ENCODE measurements around the gene POU2F1. TPM values are rescaled to one million over a fixed set of nuclear protein-coding genes. Genes with fewer than 3 reads are reported as not detected.

The POU2F1 gene
- polyA plus RNA-seq, 1 donor from 2014 or later, result 10.9 TPM

DNA sequence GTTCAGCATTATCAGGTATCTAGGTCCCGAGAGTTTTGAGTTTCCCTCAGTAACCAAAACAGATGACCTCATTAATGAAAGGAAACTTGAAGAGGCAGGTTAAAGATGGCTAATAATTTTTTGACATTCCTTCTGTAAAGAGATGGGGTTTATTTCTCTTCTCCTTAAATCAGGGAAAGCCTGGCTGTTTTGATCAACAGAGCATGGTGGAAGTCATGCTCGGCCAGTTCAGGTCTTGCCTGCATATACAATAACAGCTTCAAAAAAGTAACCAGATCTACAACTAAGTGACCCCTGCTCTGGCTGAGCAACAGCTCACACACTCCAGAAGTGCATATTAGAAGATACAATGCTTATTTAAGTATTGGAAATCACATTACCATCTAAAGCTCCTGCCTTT, 36.6 kb upstream of the POU2F1 start:
- Histone ChIP-seq H2AFZ (ENCODE audit: low read depth, low read length) (no peak overlapping the region), H4K20me1 (ENCODE audit: insufficient read depth) (no peaks in the 10 kb centered on the region), H3F3A (ENCODE audit: insufficient read depth, low read length, poor library complexity, severe bottlenecking) (no peaks in the 10 kb centered on the region), H3K4me3 (ENCODE audit: low read length) (no peak overlapping the region), H3K4me2 (ENCODE audit: low read length) (no peak overlapping the region), H3K9me3 (ENCODE audit: low read length) (no peaks in the 10 kb centered on the region), H3K36me3 (ENCODE audit: insufficient read depth, low read length) (no peaks in the 10 kb centered on the region), H3K79me2 (replicated peaks; ENCODE audit: insufficient read depth, low read length) (no peaks in the 10 kb centered on the region), H3K27me3 (ENCODE audit: insufficient read depth, low read depth, low read length) (no peaks in the 10 kb centered on the region), H3K9me2 (ENCODE audit: insufficient read depth, low read length) (no peaks in the 10 kb centered on the region), H3K27ac (ENCODE audit: low read length) (no peak overlapping the region), H3K9ac (ENCODE audit: low read length) (no peak overlapping the region)
- TF ChIP-seq, protein P1, sequence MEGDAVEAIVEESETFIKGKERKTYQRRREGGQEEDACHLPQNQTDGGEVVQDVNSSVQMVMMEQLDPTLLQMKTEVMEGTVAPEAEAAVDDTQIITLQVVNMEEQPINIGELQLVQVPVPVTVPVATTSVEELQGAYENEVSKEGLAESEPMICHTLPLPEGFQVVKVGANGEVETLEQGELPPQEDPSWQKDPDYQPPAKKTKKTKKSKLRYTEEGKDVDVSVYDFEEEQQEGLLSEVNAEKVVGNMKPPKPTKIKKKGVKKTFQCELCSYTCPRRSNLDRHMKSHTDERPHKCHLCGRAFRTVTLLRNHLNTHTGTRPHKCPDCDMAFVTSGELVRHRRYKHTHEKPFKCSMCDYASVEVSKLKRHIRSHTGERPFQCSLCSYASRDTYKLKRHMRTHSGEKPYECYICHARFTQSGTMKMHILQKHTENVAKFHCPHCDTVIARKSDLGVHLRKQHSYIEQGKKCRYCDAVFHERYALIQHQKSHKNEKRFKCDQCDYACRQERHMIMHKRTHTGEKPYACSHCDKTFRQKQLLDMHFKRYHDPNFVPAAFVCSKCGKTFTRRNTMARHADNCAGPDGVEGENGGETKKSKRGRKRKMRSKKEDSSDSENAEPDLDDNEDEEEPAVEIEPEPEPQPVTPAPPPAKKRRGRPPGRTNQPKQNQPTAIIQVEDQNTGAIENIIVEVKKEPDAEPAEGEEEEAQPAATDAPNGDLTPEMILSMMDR (IDR thresholded peaks at IDR 0.05; ENCODE audit: poor library complexity, severe bottlenecking), result no peak
- TF ChIP-seq EZH2 (IDR thresholded peaks at IDR 0.05; ENCODE audit: borderline replicate concordance, insufficient read depth, low read length, poor library complexity, severe bottlenecking), result no peak
- TF ChIP-seq MXI1 (conservative IDR thresholded peaks at IDR 0.05; ENCODE audit: poor library complexity, severe bottlenecking), result no peak
- no peak for TF ChIP-seq RAD21 (conservative IDR thresholded peaks at IDR 0.05)
- TF ChIP-seq TAF1 (IDR thresholded peaks at IDR 0.05; ENCODE audit: low read depth), result no peak
- TF ChIP-seq, protein P2, sequence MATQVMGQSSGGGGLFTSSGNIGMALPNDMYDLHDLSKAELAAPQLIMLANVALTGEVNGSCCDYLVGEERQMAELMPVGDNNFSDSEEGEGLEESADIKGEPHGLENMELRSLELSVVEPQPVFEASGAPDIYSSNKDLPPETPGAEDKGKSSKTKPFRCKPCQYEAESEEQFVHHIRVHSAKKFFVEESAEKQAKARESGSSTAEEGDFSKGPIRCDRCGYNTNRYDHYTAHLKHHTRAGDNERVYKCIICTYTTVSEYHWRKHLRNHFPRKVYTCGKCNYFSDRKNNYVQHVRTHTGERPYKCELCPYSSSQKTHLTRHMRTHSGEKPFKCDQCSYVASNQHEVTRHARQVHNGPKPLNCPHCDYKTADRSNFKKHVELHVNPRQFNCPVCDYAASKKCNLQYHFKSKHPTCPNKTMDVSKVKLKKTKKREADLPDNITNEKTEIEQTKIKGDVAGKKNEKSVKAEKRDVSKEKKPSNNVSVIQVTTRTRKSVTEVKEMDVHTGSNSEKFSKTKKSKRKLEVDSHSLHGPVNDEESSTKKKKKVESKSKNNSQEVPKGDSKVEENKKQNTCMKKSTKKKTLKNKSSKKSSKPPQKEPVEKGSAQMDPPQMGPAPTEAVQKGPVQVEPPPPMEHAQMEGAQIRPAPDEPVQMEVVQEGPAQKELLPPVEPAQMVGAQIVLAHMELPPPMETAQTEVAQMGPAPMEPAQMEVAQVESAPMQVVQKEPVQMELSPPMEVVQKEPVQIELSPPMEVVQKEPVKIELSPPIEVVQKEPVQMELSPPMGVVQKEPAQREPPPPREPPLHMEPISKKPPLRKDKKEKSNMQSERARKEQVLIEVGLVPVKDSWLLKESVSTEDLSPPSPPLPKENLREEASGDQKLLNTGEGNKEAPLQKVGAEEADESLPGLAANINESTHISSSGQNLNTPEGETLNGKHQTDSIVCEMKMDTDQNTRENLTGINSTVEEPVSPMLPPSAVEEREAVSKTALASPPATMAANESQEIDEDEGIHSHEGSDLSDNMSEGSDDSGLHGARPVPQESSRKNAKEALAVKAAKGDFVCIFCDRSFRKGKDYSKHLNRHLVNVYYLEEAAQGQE (IDR thresholded peaks at IDR 0.05; ENCODE audit: borderline replicate concordance), result no peak

DNA sequence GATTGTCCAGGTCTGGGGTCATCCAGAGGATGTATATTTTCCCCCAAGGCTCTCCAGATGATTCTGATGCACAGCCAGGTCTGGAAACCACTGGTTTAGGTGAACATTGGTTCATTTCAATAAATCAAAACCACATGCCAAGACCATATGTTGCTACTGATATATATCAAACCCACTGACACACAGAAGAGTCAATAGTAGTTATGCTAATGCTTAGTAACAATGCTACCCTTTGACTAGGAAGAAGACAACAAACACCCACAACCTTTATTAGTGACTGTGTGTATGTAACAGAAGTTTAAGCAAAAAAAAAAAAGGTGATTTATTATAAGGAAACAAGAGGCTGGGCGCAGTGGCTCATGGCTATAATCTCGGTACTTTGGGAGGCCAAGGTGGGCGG, 35.6 kb upstream of the POU2F1 start:
- Histone ChIP-seq H3K4me2 (ENCODE audit: low read length) (no peak overlapping the region), H3K27me3 (ENCODE audit: insufficient read depth, low read depth, low read length) (no peaks in the 10 kb centered on the region), H3K79me2 (replicated peaks; ENCODE audit: insufficient read depth, low read length) (no peaks in the 10 kb centered on the region), H3K36me3 (ENCODE audit: insufficient read depth, low read length) (no peaks in the 10 kb centered on the region), H3K9ac (ENCODE audit: low read length) (no peak overlapping the region), H4K20me1 (ENCODE audit: insufficient read depth) (no peaks in the 10 kb centered on the region), H3K9me3 (ENCODE audit: low read length) (no peaks in the 10 kb centered on the region), H3F3A (ENCODE audit: insufficient read depth, low read length, poor library complexity, severe bottlenecking) (no peaks in the 10 kb centered on the region), H3K4me3 (ENCODE audit: low read length) (no peak overlapping the region), H2AFZ (ENCODE audit: low read depth, low read length) (no peak overlapping the region), H3K9me2 (ENCODE audit: insufficient read depth, low read length) (no peaks in the 10 kb centered on the region), H3K27ac (ENCODE audit: low read length) (no peak overlapping the region)
- TF ChIP-seq POLR2AphosphoS5 (IDR thresholded peaks at IDR 0.05) (no peak), TAF1 (IDR thresholded peaks at IDR 0.05; ENCODE audit: low read depth) (no peak)

DNA sequence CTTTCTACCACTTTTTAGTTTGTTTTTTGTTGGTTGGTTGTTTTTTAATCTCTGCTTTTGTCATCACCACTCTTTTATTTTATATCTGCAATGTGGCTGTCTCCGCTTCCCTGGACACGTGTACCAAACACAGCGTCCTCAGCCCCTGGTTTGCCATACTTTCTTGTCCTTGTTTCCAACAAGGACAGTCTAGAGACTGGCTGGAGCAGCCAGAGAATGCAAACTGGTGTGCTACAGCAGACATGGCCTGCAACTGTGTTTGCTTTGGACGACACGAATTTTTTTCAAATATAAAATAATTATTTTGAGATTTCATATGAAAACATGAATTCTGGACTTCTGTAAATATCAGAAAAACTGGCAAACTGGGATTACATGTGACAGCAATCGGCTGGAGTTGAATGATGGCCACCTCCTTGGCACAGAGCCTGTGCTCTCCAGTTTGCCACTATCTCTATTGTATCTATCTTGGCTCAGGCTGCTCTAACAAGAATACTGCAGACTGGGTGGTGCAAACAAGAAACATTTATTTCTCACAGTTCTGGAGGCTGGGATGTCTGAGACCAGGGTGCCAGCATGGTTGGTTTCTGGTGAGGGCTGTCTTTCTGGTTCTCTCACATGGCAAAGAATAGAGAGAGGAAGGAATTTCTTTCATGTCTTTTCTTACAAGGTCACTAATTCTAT, 34.6 kb upstream of the POU2F1 start:
- Histone ChIP-seq H3K27ac (ENCODE audit: low read length) (no peak overlapping the region), H3K4me3 (ENCODE audit: low read length) (no peak overlapping the region)
- no peak for TF ChIP-seq EZH2 (IDR thresholded peaks at IDR 0.05; ENCODE audit: borderline replicate concordance, insufficient read depth, low read length, poor library complexity, severe bottlenecking)
- TF ChIP-seq MXI1 (conservative IDR thresholded peaks at IDR 0.05; ENCODE audit: poor library complexity, severe bottlenecking), result no peak
- TF ChIP-seq, protein P2 (IDR thresholded peaks at IDR 0.05; ENCODE audit: borderline replicate concordance), result no peak
- TF ChIP-seq, protein P1 (IDR thresholded peaks at IDR 0.05; ENCODE audit: poor library complexity, severe bottlenecking), result no peak
- no peak for TF ChIP-seq EP300 (conservative IDR thresholded peaks at IDR 0.05; ENCODE audit: poor library complexity, severe bottlenecking)
- TF ChIP-seq POLR2AphosphoS5 (IDR thresholded peaks at IDR 0.05), result no peak
- no peak for TF ChIP-seq TAF1 (IDR thresholded peaks at IDR 0.05; ENCODE audit: low read depth)
- no peak for TF ChIP-seq RAD21 (conservative IDR thresholded peaks at IDR 0.05)
- no peak for TF ChIP-seq SMC3 (conservative IDR thresholded peaks at IDR 0.05; ENCODE audit: poor library complexity)

More for the DNA sequence above, 34.6 kb upstream of the POU2F1 start:
- Histone ChIP-seq H3K9me2 (ENCODE audit: insufficient read depth, low read length) (no peaks in the 10 kb centered on the region), H3K36me3 (ENCODE audit: insufficient read depth, low read length) (no peaks in the 10 kb centered on the region), H3K9ac (ENCODE audit: low read length) (no peak overlapping the region), H3K27me3 (ENCODE audit: insufficient read depth, low read depth, low read length) (no peaks in the 10 kb centered on the region), H3K9me3 (ENCODE audit: low read length) (no peaks in the 10 kb centered on the region), H4K20me1 (ENCODE audit: insufficient read depth) (no peaks in the 10 kb centered on the region), H3F3A (ENCODE audit: insufficient read depth, low read length, poor library complexity, severe bottlenecking) (no peaks in the 10 kb centered on the region), H3K79me2 (replicated peaks; ENCODE audit: insufficient read depth, low read length) (no peaks in the 10 kb centered on the region), H3K4me2 (ENCODE audit: low read length) (no peak overlapping the region), H2AFZ (ENCODE audit: low read depth, low read length) (no peak overlapping the region)
